ENCODE data around the gene COQ2. TPM values are rescaled to one million over a fixed set of nuclear protein-coding genes. Genes with fewer than 3 reads are reported as not detected.

The COQ2 gene
- total RNA-seq, 2 experiments from 2014 or later, result 12.1 to 14.4 TPM

DNA sequence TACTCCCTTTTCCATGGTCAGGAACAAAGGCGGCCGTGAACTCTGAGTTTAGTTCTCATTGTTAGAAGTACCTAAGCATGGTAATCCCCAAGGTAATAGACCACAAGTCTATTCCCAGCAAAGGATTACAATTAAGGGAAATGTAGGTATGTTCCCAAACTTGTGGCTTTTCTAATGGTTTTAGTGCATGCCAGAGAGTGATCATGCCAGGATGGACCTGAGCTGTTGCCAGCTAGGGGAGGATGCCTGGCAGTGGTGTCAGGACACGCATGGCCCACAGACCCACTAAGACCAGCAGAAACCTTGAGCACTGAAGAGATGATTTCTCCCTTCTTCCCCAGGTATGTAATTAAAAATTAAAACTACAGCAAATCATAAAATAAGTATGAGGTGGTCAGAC is 60.8 kb downstream of the COQ2 start:
- Histone ChIP-seq H3K4me3 (ENCODE audit: low read depth, low read length, poor library complexity, severe bottlenecking) (no peak overlapping the region), H3K4me2 (ENCODE audit: low read length) (no peak overlapping the region; the same call in 1 of the 2 replicates), H3K9me2 (ENCODE audit: insufficient read depth, low read length) (no peaks in the 10 kb centered on the region), H3K79me2 (ENCODE audit: insufficient read depth, low read depth, low read length) (no peaks in the 10 kb centered on the region), H3K27ac (ENCODE audit: low read depth, low read length, poor library complexity, severe bottlenecking) (no peak overlapping the region), H3K4me1 (ENCODE audit: insufficient read depth, low read length, poor library complexity, severe bottlenecking) (peaks cover 67% of the 10 kb centered on the region), H3K36me3 (ENCODE audit: insufficient read depth, low read length) (no peaks in the 10 kb centered on the region; the same call in 1 of the 2 replicates), H4K20me1 (ENCODE audit: insufficient read depth, low read length) (no peaks in the 10 kb centered on the region), H2AFZ (ENCODE audit: low read length) (no peak overlapping the region), H3K9me3 (ENCODE audit: low read length) (no peaks in the 10 kb centered on the region; the same call in 1 of the 2 replicates)
- ChIA-PET POLR2A (interaction anchor here (0.6 to 1.4 kb wide), 4 partner anchors 9 to 50 kb away, joined by 3 read pairs; no protein-coding TSS in a partner anchor), CTCF (ENCODE audit: unreplicated experiment) (no interaction called here)
- BruUV-seq (replicated peaks), result no TSS peak
- intact Hi-C loops (cut with micrococcal nuclease; ENCODE audit: unreplicated experiment), result no loop called here
- no peak for TF ChIP-seq EZH2phosphoT487 (IDR thresholded peaks at IDR 0.05; ENCODE audit: borderline replicate concordance, low read depth, low read length)
- TF ChIP-seq, protein P1, sequence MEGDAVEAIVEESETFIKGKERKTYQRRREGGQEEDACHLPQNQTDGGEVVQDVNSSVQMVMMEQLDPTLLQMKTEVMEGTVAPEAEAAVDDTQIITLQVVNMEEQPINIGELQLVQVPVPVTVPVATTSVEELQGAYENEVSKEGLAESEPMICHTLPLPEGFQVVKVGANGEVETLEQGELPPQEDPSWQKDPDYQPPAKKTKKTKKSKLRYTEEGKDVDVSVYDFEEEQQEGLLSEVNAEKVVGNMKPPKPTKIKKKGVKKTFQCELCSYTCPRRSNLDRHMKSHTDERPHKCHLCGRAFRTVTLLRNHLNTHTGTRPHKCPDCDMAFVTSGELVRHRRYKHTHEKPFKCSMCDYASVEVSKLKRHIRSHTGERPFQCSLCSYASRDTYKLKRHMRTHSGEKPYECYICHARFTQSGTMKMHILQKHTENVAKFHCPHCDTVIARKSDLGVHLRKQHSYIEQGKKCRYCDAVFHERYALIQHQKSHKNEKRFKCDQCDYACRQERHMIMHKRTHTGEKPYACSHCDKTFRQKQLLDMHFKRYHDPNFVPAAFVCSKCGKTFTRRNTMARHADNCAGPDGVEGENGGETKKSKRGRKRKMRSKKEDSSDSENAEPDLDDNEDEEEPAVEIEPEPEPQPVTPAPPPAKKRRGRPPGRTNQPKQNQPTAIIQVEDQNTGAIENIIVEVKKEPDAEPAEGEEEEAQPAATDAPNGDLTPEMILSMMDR (conservative IDR thresholded peaks at IDR 0.05; ENCODE audit: low read length), result no peak
- no peak for DNase-seq (ENCODE audit: low spot score)

DNA sequence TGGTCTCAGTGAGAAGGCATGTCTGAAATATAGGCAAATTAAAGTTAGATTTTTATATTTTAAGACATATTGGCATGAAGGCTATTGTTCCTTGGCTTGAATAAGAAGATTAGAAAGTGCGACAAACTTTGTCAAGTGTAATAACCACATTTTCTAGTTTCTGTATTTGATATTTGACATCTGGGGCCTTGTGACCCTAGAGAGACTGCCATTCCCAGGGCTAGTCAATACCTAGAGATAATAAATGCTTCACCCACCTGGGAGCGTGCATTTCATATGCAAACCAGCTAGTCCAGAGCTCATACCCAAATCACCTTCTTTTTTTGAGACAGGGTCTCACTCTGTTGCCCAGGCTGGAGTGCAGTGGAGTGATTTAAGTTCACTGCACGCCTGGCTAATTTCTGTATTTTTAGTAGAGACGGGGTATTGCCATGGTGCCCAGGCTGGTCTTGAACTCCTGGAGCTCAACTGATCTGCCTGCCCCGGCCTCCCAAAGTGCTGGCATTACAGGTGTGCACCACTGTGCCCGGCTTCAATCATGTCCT is 62.6 kb downstream of the COQ2 start:
- ChIA-PET CTCF (ENCODE audit: unreplicated experiment) (interaction anchor here (0.7 to 1.0 kb wide), 2 partner anchors 13 to 15 kb away, joined by 3 to 4 read pairs; no protein-coding TSS in a partner anchor), POLR2A (interaction anchor here (0.5 to 2.0 kb wide), 8 partner anchors 11 to 237 kb away, joined by 3 to 6 read pairs (median 4); no protein-coding TSS in a partner anchor)
- intact Hi-C loops (cut with micrococcal nuclease; ENCODE audit: unreplicated experiment), result loop anchor here (1.0 kb wide), 3 partner anchors 10 to 34 kb away; no protein-coding TSS in a partner anchor
- Histone ChIP-seq H3K27ac (ENCODE audit: low read depth, low read length, poor library complexity, severe bottlenecking) (peak overlapping the region; percentile 76), H3K36me3 (ENCODE audit: insufficient read depth, low read length) (no peaks in the 10 kb centered on the region; the same call in 1 of the 2 replicates), H3K4me3 (ENCODE audit: low read depth, low read length, poor library complexity, severe bottlenecking) (peak overlapping the region; percentile 28), H3K4me2 (ENCODE audit: low read length) (peak overlapping the region; percentile 79), H3K9me2 (ENCODE audit: insufficient read depth, low read length) (no peaks in the 10 kb centered on the region), H3K9me3 (ENCODE audit: low read length) (no peaks in the 10 kb centered on the region; the same call in 1 of the 2 replicates), H4K20me1 (ENCODE audit: insufficient read depth, low read length) (no peaks in the 10 kb centered on the region), H3K79me2 (ENCODE audit: insufficient read depth, low read depth, low read length) (no peaks in the 10 kb centered on the region), H2AFZ (ENCODE audit: low read length) (no peak overlapping the region), H3K4me1 (ENCODE audit: insufficient read depth, low read length, poor library complexity, severe bottlenecking) (peaks cover 84% of the 10 kb centered on the region)
- TF ChIP-seq, protein P1 (conservative IDR thresholded peaks at IDR 0.05; ENCODE audit: low read length), result no peak
- TF ChIP-seq EZH2phosphoT487 (IDR thresholded peaks at IDR 0.05; ENCODE audit: borderline replicate concordance, low read depth, low read length), result no peak
- DNase-seq (ENCODE audit: low spot score), result peak; percentile 91
- BruUV-seq (replicated peaks), result no TSS peak
